ENCODE measurements around the gene TEX13A.
"Not testable (repeated sequence)": the region's sequence is repeated elsewhere in the genome, so short reads cannot be mapped to it uniquely, and the experiment has no call there.

The TEX13A gene

GRCh38 chrX:105260291-105261043 lies 40.0 kb upstream of the TEX13A start:
- no peak for TF ChIP-seq CTCF (conservative IDR thresholded peaks at IDR 0.05; ENCODE audit: low read length)
- DNase-seq (ENCODE audit: low read depth) = no peak
- H3K4me3 ChIP-seq (ENCODE audit: low read length) = no peak overlapping the region

- TF ChIP-seq CTCF (conservative IDR thresholded peaks at IDR 0.05; ENCODE audit: low read length) = no peak
- H3K4me3 ChIP-seq (ENCODE audit: low read length) = no peak overlapping the region
- DNase-seq (ENCODE audit: low read depth) = no peak
Observed at GRCh38 chrX:105241056-105241455, 20.6 kb upstream of the TEX13A start.

GRCh38 chrX:105237407-105237806 lies 16.9 kb upstream of the TEX13A start:
- DNase-seq (ENCODE audit: low read depth); H3K4me3 ChIP-seq (ENCODE audit: low read length): not testable (repeated sequence)

GRCh38 chrX:105229146-105229545 lies 8.7 kb upstream of the TEX13A start:
- no peak for TF ChIP-seq CTCF (conservative IDR thresholded peaks at IDR 0.05; ENCODE audit: low read length)
- DNase-seq (ENCODE audit: low read depth) = no peak
- H3K4me3 ChIP-seq (ENCODE audit: low read length) = no peak overlapping the region

GRCh38 chrX:105228602-105229001 lies 8.1 kb upstream of the TEX13A start:
- no peak for TF ChIP-seq CTCF (conservative IDR thresholded peaks at IDR 0.05; ENCODE audit: low read length)
- H3K4me3 ChIP-seq (ENCODE audit: low read length) = no peak overlapping the region
- no peak for DNase-seq (ENCODE audit: low read depth)

GRCh38 chrX:105226499-105226898 lies 6.0 kb upstream of the TEX13A start:
- H3K4me3 ChIP-seq (ENCODE audit: low read length) = no peak overlapping the region
- no peak for TF ChIP-seq CTCF (conservative IDR thresholded peaks at IDR 0.05; ENCODE audit: low read length)
- DNase-seq (ENCODE audit: low read depth) = no peak

- H3K4me3 ChIP-seq (ENCODE audit: low read length) = no peak overlapping the region
- TF ChIP-seq CTCF (conservative IDR thresholded peaks at IDR 0.05; ENCODE audit: low read length) = no peak
- no peak for DNase-seq (ENCODE audit: low read depth)
Observed at GRCh38 chrX:105221374-105221773, 880 bp upstream of the TEX13A start.

Data from AG10803 (cell line).